GM21367 (cell line): ENCODE results near the gene AUTS2.

Experiments used
- ATAC-seq: cut with Tn5 transposase; IDR thresholded peaks from one replicate; pipeline ENCODE4 v1.9.1; 2021; ENCODE audit not compliant: unreplicated experiment

The AUTS2 gene

DNA sequence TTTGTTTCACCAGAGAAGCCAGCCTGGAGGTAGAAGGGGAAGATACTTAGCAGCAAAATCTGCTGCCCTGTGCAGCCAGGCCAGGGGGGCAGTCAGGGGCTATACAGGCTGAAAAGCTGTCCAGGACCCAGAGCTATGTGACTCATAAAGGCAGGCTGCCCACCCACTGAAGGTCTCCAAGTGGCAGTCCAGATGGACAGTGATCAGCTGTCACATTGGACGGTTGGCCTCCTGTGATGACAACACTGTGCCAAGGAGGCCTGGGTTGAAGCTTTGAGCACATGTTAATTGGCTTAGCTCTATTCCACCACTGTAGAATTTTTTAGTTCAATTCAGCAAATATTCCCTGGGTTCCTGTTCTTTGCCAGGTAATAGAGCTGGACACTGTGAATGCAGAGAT lies 956.4 kb downstream of the AUTS2 start:
- no peak for ATAC-seq

GRCh38 chr7:70556761-70557160 lies 958.5 kb downstream of the AUTS2 start:
- ATAC-seq = no peak

DNA sequence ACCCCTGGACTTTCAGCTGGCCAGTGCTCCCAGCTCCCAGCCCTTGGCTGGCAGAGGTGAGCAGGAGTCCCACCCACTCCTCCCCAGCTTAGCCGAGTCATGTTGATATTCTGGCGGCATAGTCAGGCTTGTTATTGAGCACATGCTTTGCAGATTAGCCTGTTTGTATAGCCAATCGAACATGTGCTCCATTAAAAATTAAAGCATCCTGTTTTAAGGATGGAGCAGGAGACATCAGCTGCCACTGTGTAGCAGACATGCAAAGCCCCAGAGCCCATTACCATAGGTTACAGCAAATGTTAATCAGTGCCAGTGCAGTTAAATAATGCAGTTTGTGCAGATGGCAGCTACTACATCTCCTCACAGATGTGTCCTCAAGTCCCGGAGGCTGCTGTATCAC lies 959.1 kb downstream of the AUTS2 start:
- no peak for ATAC-seq

DNA sequence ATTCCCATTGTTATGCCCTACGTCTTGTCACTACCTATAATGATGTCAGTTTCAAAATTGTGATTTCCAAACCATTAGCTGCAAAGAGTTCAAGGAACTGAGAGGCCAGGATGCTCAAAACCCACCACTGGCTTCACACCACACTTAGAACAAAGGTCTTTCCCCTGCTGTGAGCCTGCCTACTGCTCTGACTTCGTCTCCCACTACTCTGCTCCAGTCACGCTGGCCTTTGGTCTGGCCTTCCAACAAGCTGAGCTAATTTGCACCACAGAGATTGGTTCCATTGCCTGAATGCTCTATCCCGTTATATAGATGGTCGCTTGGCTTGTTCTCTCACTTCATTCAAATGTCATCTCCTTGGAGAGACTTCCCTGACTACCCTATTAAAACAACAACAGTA lies 961.5 kb downstream of the AUTS2 start:
- ATAC-seq = no peak

- no peak for ATAC-seq
Measured at GRCh38 chr7:70563960-70564359, 965.7 kb downstream of the AUTS2 start.

GRCh38 chr7:70565721-70566370 lies 967.6 kb downstream of the AUTS2 start:
- ATAC-seq = no peak

- no peak for ATAC-seq
Measured at GRCh38 chr7:70566671-70567070, 968.4 kb downstream of the AUTS2 start.

DNA sequence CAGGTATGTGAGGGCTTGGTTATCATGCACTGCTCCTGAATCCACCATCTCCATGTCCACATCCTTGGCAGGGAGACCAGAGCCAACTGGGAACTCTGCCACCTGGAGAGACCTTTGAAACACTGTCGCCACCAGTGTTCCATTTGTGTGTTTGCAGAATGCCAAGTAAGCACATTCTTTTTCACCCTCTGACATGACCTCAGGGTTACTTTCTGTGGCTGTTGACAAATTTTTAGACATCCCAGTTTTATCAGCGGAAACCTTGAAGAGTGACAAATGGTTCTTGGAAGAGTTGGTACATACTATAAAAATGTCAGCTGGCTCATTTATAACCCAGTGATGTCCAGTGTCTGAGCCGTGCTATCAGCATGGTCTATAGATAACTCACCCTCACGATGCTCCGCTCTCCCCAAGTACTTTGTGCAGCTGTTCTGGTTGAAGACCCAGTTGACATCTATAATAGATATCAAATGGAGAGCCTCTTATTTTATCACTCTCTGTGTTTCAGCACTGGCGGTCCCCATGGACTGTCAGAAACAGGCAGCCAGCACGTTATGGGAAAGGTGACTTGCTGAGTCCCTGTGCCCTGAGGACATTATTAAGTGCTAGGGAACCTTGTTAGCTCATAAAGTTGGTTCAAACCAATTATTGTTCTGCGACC lies 970.5 kb downstream of the AUTS2 start:
- no peak for ATAC-seq

DNA sequence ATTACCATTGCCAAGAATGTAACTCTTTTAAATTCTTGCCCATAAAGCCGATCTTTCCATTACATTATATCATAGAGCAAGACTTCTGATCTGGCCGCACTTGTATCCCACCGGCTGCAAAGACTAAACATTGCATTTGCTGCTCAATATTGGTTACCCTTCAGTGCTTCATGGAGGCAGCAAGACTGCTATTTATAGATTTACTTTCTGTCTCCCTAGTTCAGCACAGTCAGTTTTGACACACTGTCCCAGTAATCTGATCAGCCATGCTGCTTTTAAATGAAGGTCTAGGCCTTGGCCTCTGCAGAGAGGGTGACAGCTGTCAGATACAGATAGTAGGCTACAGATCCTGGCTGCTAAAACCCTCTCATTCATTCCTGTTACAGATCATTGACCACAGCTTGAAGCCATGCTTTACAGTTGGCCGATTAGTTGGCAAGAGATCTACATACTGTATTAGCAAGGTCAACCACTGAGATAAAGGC lies 971.1 kb downstream of the AUTS2 start:
- ATAC-seq = no peak

- ATAC-seq = no peak
Measured at GRCh38 chr7:70570029-70570428, 971.8 kb downstream of the AUTS2 start.

DNA sequence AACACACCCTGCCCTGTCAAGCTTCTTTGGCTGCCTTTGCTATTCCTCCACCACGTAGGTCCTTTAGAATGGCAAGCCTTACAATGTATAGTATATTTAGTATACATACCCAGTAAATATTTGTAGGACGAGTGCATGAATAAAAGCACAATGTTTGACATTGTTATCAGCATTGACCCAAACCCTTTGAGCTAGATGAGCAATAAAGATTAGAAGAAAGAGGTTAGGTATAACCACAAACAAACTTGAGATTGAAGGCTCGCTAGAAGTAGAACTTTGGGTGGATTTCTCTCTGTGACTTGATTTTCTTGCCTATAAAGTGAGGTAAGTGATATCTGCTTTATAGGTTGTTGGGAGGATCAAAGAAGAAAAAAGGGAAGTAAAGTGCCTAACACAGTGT lies 972.7 kb downstream of the AUTS2 start:
- no peak for ATAC-seq

DNA sequence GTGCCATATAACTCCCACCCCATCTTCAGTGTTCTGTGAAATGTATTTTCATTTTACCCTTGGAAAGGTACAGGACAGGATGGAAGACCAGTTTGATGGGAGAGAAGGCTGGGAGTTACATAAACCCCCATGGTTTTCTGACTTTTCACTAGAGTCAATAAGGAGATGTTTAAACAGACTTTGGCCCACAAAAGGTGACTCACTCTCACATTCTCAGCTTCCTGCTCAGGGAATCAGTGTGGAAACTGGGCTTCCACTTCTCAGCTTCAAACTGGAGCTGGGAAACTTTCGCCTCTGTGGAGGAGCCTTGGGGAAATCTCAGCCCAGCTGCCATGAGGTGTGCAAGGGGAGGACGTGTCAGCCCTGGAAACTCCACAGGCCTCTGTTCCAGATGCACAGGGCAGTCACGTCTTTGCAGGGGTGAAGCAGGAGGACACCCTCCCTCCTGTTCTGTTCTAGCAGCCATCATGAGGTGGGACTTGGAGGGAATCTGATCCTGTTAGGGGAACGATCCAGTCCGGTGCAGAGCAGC lies 973.2 kb downstream of the AUTS2 start:
- no peak for ATAC-seq

DNA sequence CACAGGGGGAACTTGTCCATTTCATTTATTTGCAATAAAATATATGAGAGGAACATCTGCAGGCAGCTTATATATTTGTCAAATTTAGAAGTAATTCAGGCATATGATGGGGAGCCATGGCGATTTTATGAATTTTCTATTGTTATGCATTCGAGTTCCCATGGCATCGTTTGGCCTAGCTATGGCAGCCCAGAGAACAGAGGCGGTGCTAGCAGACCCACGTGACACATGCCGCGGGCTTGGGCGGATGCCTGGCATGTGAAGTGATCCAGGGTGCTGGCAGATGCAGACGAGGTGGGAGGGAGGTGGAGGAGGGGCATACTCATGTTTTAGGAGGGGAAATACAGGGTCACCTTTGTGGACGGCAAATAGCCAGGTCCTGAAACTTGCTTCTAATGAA lies 973.7 kb downstream of the AUTS2 start:
- ATAC-seq = no peak

GRCh38 chr7:70572571-70572970 lies 974.3 kb downstream of the AUTS2 start:
- no peak for ATAC-seq

GRCh38 chr7:70573071-70573661 lies 974.9 kb downstream of the AUTS2 start:
- no peak for ATAC-seq

DNA sequence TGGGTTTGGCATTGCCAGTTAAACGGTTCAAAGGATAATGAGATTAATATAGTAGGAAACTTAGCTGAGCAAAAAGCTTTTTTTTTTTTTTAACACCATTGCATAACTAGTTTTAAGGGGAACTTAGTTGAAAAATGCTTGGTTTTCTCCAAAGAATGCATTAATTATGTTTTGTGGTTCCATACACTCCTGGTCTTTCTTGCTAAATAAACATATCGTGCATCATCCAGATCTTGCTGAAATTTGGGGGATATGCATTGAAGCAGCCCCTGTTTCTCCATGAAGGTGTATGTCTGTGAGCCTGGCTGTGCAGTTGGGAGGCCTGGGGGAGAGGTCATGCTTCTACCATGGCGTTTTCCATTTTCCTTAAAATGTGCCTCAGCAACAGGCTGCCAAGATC lies 975.4 kb downstream of the AUTS2 start:
- ATAC-seq = no peak

GRCh38 chr7:70574314-70574834 lies 976.1 kb downstream of the AUTS2 start:
- ATAC-seq = no peak

- no peak for ATAC-seq
Measured at GRCh38 chr7:70574970-70575799, 976.9 kb downstream of the AUTS2 start.

GRCh38 chr7:70577078-70577477 lies 978.8 kb downstream of the AUTS2 start:
- ATAC-seq = no peak

DNA sequence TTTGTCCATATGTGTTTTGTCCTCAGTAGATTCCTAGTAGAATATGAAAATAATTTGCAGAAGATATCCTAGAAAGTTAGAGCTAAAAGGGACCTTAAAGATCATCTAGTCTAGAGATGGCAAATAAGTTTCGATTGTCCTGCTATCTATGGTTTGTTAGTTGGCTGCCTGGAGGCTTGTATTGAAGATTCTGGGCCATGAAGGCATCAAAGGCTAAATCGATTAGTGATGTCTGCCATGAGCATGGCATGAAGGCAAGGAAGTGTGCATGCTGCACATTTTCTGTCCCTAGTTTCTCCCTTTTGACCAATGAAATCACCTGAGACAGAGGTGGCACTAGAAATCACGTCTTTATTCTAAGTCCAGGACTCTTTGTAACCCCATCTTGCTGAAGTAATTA lies 979.9 kb downstream of the AUTS2 start:
- ATAC-seq = no peak
